AG04449 (cell line): ENCODE results near the gene ZBTB42.

Source experiments
- CTCF ChIA-PET: fragments of 350-600 bp; formaldehyde crosslinking; extraction: SDS; loops from one replicate; lab custom pipeline; 2021; ENCODE audit warnings: antibody characterized with exemption; lab: Yijun Ruan, JAX
- POLR2A ChIA-PET: fragments of 400-600, 350-600 bp; formaldehyde crosslinking; extraction: SDS; loops from one replicate; lab custom pipeline; 2020; ENCODE audit warnings: antibody characterized with exemption, inconsistent platforms; lab: Yijun Ruan, JAX
- DNase-seq: peaks from one replicate; pipeline ENCODE4 v3.0.0-alpha.2; 2010; ENCODE audit warnings: low read depth, low spot score
- H3K4me3 ChIP-seq: 2 replicates; pipeline ENCODE4 v1.5.1; 2011; ENCODE audit warnings: low read depth, mild to moderate bottlenecking, control low read depth, low read length
- TF ChIP-seq, protein P1 (sequence below): IDR thresholded peaks from one replicate; pipeline ENCODE4 v1.5.1; 2011; ENCODE audit warnings: mild to moderate bottlenecking, moderate library complexity, low read length, control low read depth, inconsistent platforms; ENCODE audit not compliant: insufficient read depth; ENCODE audit errors: missing control alignments

ZBTB42 gene

GRCh38 chr14:104799244-104800014 lies 1.5 kb upstream of the ZBTB42 start:
- TF ChIP-seq, protein P1, sequence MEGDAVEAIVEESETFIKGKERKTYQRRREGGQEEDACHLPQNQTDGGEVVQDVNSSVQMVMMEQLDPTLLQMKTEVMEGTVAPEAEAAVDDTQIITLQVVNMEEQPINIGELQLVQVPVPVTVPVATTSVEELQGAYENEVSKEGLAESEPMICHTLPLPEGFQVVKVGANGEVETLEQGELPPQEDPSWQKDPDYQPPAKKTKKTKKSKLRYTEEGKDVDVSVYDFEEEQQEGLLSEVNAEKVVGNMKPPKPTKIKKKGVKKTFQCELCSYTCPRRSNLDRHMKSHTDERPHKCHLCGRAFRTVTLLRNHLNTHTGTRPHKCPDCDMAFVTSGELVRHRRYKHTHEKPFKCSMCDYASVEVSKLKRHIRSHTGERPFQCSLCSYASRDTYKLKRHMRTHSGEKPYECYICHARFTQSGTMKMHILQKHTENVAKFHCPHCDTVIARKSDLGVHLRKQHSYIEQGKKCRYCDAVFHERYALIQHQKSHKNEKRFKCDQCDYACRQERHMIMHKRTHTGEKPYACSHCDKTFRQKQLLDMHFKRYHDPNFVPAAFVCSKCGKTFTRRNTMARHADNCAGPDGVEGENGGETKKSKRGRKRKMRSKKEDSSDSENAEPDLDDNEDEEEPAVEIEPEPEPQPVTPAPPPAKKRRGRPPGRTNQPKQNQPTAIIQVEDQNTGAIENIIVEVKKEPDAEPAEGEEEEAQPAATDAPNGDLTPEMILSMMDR = peak; percentile 13
- POLR2A ChIA-PET = no interaction called here
- DNase-seq = no peak
- peak overlapping the region; percentile 64 for H3K4me3 ChIP-seq
- CTCF ChIA-PET = interaction anchor here (2.0 to 5.0 kb wide), 3 partner anchors 12 to 27 kb away, joined by 5 to 18 read pairs (median 9); no protein-coding TSS in a partner anchor

DNA sequence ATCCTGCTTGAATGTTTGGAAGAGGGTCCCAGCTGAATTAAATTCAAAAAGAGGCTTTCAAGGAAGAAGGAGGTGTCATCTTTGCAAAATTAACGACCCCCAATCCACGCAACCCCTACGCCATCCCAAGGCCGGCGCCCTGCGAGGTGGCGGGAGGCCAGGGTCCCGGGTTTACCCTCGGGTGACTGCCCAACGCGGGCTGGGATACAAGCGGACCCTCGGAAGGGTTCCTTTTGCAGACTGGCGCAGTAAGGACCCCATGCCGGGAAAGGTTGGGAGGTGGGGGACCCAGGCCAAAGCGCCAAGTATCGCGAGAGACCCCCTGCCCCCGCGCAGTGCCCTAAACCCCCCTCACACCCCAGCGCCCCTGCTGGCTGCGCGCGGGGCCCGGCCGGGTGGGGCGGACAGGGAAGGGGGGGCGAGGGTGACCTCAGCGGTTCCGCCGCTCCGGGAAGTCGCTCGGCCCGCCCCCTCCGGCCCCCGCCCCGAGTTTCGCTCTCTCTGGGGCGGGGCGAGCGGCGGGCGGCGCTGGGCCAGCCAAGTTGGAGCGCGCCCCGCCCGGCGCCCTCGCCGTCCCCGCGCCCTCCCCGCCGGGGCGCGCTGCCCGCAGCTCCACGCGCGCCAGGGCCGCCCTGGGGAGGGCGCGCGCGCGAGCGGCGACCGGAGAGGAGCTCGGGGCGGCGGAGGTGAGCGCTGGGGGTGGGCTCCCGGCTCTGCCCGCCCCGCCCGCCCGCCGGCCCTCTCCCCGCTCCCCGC lies 708 bp upstream of the ZBTB42 start:
- peak overlapping the region; percentile 64 for H3K4me3 ChIP-seq
- TF ChIP-seq, protein P1 = peak; percentile 76
- ChIA-PET POLR2A (interaction anchor here (0.7 kb wide), 1 partner anchor 8 kb away, joined by 4 read pairs; no protein-coding TSS in a partner anchor), CTCF (interaction anchor here (0.7 to 5.0 kb wide), 6 partner anchors 9 to 31 kb away, joined by 4 to 18 read pairs (median 5); no protein-coding TSS in a partner anchor)
- no peak for DNase-seq

GRCh38 chr14:104801520-104802393 lies 856 bp downstream of the ZBTB42 start:
- ChIA-PET POLR2A (no interaction called here), CTCF (interaction anchor here (1.0 to 5.0 kb wide), 6 partner anchors 10 to 33 kb away, joined by 3 to 18 read pairs (median 5); no protein-coding TSS in a partner anchor)
- TF ChIP-seq, protein P1 = no peak
- H3K4me3 ChIP-seq = peak overlapping the region; percentile 64
- no peak for DNase-seq

- CTCF ChIA-PET = interaction anchor here (1.0 to 5.0 kb wide), 4 partner anchors 11 to 34 kb away, joined by 3 to 18 read pairs (median 6); no protein-coding TSS in a partner anchor
- POLR2A ChIA-PET = no interaction called here
- H3K4me3 ChIP-seq = no peak overlapping the region; the same call in 1 of the 2 replicates
- DNase-seq = no peak
- TF ChIP-seq, protein P1 = no peak
These were observed 1.7 kb downstream of the ZBTB42 start for GRCh38 chr14:104802394-104803184.

- ChIA-PET CTCF (interaction anchor here (1.5 kb wide), 1 partner anchor 36 kb away, joined by 3 read pairs; no protein-coding TSS in a partner anchor), POLR2A (no interaction called here)
- TF ChIP-seq, protein P1 = no peak
- DNase-seq = no peak
- no peak overlapping the region for H3K4me3 ChIP-seq
These were observed 2.5 kb downstream of the ZBTB42 start for GRCh38 chr14:104803280-104803911.
